Endothelial cell of umbilical vein (primary cell): ENCODE results near the gene HOPX. TPM values are rescaled to one million over a fixed set of nuclear protein-coding genes. Genes with fewer than 3 reads are reported as not detected.

Experiments used
- BruUV-seq: library from RNA; stranded (reverse); fragments of 400-500 nt; replicated peaks from 2 replicates; lab custom pipeline; 2021; lab: Mats Ljungman, UMichigan
- CTCF ChIA-PET: fragments of 300-600, 350-600 bp; sonication (Branson Sonifier 250); formaldehyde crosslinking; loops from one replicate; lab custom pipeline; 2021; ENCODE audit warnings: antibody characterized with exemption, inconsistent platforms; lab: Charles Lee
- POLR2A ChIA-PET: fragments of 300-600, 350-600 bp; sonication (Branson Sonifier 250); formaldehyde crosslinking; loops from one replicate; lab custom pipeline; 2021; ENCODE audit warnings: antibody characterized with exemption, inconsistent platforms; lab: Charles Lee
- DNase-seq: peaks from one replicate; pipeline ENCODE4 v3.0.0-alpha.2; 2011; ENCODE audit warnings: low read depth, low spot score
- FAIRE-seq: peaks from 2 replicates; lab custom pipeline; 2011; peaks lifted over from hg19 to GRCh38; lab: Jason Lieb, UNC
- H2AFZ ChIP-seq: 2 replicates; pipeline ENCODE4 v1.6.0; 2012; ENCODE audit warnings: low read depth, low read length, control low read depth, inconsistent platforms
- H3K27ac ChIP-seq: 2 replicates; pipeline ENCODE4 v1.5.1; 2011; ENCODE audit warnings: low read depth, mild to moderate bottlenecking, control low read depth, low read length, moderate library complexity; ENCODE audit not compliant: insufficient read depth
- H3K27me3 ChIP-seq, 2 experiments: 2 replicates each; pipeline versions ENCODE4 v1.6.0 to v1.6.1; 2011; ENCODE audit warnings: low read length in 2 of 2, mixed read lengths in 1 of 2; ENCODE audit not compliant: control insufficient read depth in 2 of 2, insufficient read depth in 2 of 2
- H3K36me3 ChIP-seq, 2 experiments: 2 replicates in 1 of 2; 3 replicates in 1 of 2; pipeline ENCODE4 v1.5.1; 2011; ENCODE audit warnings: low read length in 2 of 2, mild to moderate bottlenecking in 1 of 2, moderate library complexity in 1 of 2; ENCODE audit not compliant: control insufficient read depth in 2 of 2, insufficient read depth in 2 of 2; ENCODE audit errors: extremely low read depth in 1 of 2
- H3K4me1 ChIP-seq: 3 replicates; pipeline ENCODE4 v1.5.1; 2011; ENCODE audit warnings: mild to moderate bottlenecking, low read length; ENCODE audit not compliant: control insufficient read depth, insufficient read depth; ENCODE audit errors: extremely low read depth
- H3K4me2 ChIP-seq: 2 replicates; pipeline ENCODE4 v1.6.1; 2011; ENCODE audit warnings: low read length, control low read depth, mixed read lengths; ENCODE audit not compliant: insufficient read depth
- H3K4me3 ChIP-seq, 3 experiments: fragments of 200-600 bp in 1 of 3; sonication (generic), shearing (Covaris generic) in 1 of 3; replicated peaks in 1 of 3; 2 replicates each; pipeline ENCODE4 v1.5.1; 2011 to 2016; ENCODE audit warnings: control low read depth in 3 of 3, low read length in 3 of 3, mild to moderate bottlenecking in 2 of 3, inconsistent platforms in 1 of 3, low read depth in 1 of 3, moderate library complexity in 1 of 3; ENCODE audit not compliant: insufficient read depth in 1 of 3
- H3K79me2 ChIP-seq: 2 replicates; pipeline ENCODE4 v1.6.0; 2012; ENCODE audit warnings: low read length, inconsistent platforms; ENCODE audit not compliant: control insufficient read depth, insufficient read depth
- H3K9ac ChIP-seq: replicated peaks from 2 replicates; pipeline ENCODE3; 2011; ENCODE audit warnings: low read length, control low read depth; ENCODE audit not compliant: insufficient read depth; ENCODE audit errors: extremely low read depth
- H3K9me1 ChIP-seq: replicated peaks from 3 replicates; pipeline ENCODE4 v1.6.0; 2011; ENCODE audit warnings: mild to moderate bottlenecking, low read length; ENCODE audit not compliant: control insufficient read depth, insufficient read depth; ENCODE audit errors: extremely low read depth
- H3K9me3 ChIP-seq: replicated peaks from 2 replicates; pipeline ENCODE4 v1.5.1; 2012; ENCODE audit warnings: low read length, inconsistent platforms; ENCODE audit not compliant: control insufficient read depth, insufficient read depth
- H4K20me1 ChIP-seq: replicated peaks from 2 replicates; pipeline ENCODE3; 2011; ENCODE audit warnings: mild to moderate bottlenecking, low read length; ENCODE audit not compliant: control insufficient read depth, insufficient read depth; ENCODE audit errors: extremely low read depth
- CTCF ChIP-seq, 2 donors: IDR thresholded peaks; 1 replicate in 1 of 2; 2 replicates in 1 of 2; pipeline ENCODE4 v1.5.1; 2011; ENCODE audit warnings: low read length in 2 of 2, mild to moderate bottlenecking in 2 of 2, moderate library complexity in 2 of 2, control low read depth in 1 of 2, inconsistent platforms in 1 of 2, low read depth in 1 of 2; ENCODE audit not compliant: insufficient read depth in 1 of 2; ENCODE audit errors: extremely low read depth in 1 of 2
- EZH2 ChIP-seq: IDR thresholded peaks from 2 replicates; pipeline ENCODE4 v1.6.1; 2012; ENCODE audit warnings: borderline replicate concordance, low read depth, mild to moderate bottlenecking, moderate library complexity, low read length, inconsistent platforms; ENCODE audit not compliant: severe bottlenecking
- FOS ChIP-seq: IDR thresholded peaks from 2 replicates; pipeline ENCODE4 v1.6.1; 2011; ENCODE audit warnings: mild to moderate bottlenecking, low read length, moderate library complexity, borderline replicate concordance; ENCODE audit not compliant: insufficient read depth
- GATA2 ChIP-seq: IDR thresholded peaks from 2 replicates; pipeline ENCODE4 v1.7.0; 2011; ENCODE audit warnings: low read depth, mild to moderate bottlenecking, moderate library complexity, mixed read lengths, low read length; ENCODE audit not compliant: insufficient read length, insufficient read depth
- JUN ChIP-seq: IDR thresholded peaks from 2 replicates; pipeline ENCODE4 v1.6.1; 2011; ENCODE audit warnings: borderline replicate concordance, low read depth; ENCODE audit not compliant: insufficient read length, insufficient read depth
- MAX ChIP-seq: IDR thresholded peaks from 2 replicates; pipeline ENCODE4 v1.6.1; 2011; ENCODE audit not compliant: insufficient read depth, insufficient read length
- MYC ChIP-seq: IDR thresholded peaks from one replicate; pipeline ENCODE4 v1.6.1; 2011; ENCODE audit warnings: mild to moderate bottlenecking, low read depth, low read length
- POLR2A ChIP-seq: IDR thresholded peaks from 2 replicates; pipeline ENCODE4 v1.6.1; 2012; ENCODE audit warnings: low read depth, mild to moderate bottlenecking, control low read depth, low read length
- POLR2AphosphoS5 ChIP-seq: IDR thresholded peaks from 2 replicates; pipeline ENCODE4 v1.6.1; 2012; ENCODE audit warnings: low read depth, mild to moderate bottlenecking, control low read depth, low read length, moderate library complexity; ENCODE audit not compliant: insufficient read depth
- dilution Hi-C: fragments of 300-500 bp; cut with MboI; formaldehyde crosslinking; loops from one replicate; pipeline ENCODE4 v1.15.0; 2019; ENCODE audit warnings: low sequenced_read_pairs; ENCODE audit not compliant: extremely low pct_ligation_motif_present
- intact Hi-C: fragments of 100-400 bp; cut with micrococcal nuclease; formaldehyde crosslinking; loops from one replicate; pipeline ENCODE4 v1.10.0; 2022
- polyA plus RNA-seq, 4 experiments: library from polyadenylated mRNA; depleted of rRNA in 3 of 4; stranded (reverse) in 3 of 4; unstranded in 1 of 4; fragments of >200 nt; gene quantifications; 2 replicates each; pipeline versions ENCODE4 v1.2.1 to v1.2.3, GENCODE V29; 2011 to 2012; ENCODE audit warnings: missing spikeins in 1 of 4
- total RNA-seq: library from RNA; stranded (reverse); gene quantifications from 2 replicates; pipeline ENCODE4 v1.2.3, GENCODE V29; 2021

HOPX gene
- total and polyA plus RNA-seq, 2 donors (not counting 3 experiments of a cell fraction or from before 2014, with no cell fraction given) = 3.8 to 5.8 TPM

- no peaks in the 10 kb centered on the region for H3K36me3 ChIP-seq
- ChIA-PET POLR2A (no interaction called here), CTCF (interaction anchor here (1.2 to 3.9 kb wide), 4 partner anchors 9 to 142 kb away, joined by 4 to 12 read pairs (median 4); no protein-coding TSS in a partner anchor)
- dilution Hi-C loops = no loop called here
- H2AFZ ChIP-seq = no peak overlapping the region
- H3K9me1 ChIP-seq = no peaks in the 10 kb centered on the region
- no peaks in the 10 kb centered on the region for H4K20me1 ChIP-seq
- no peak overlapping the region for H3K9ac ChIP-seq
- H3K27me3 ChIP-seq = peaks cover 0 to 9% of the 10 kb centered on the region in 2 experiments
- no peak overlapping the region for H3K4me2 ChIP-seq
- no peak for TF ChIP-seq MYC
- no peak for TF ChIP-seq FOS
- TF ChIP-seq CTCF (IDR thresholded peaks at IDR 0.05; ENCODE audit: extremely low read depth in 1 of 2, insufficient read depth in 1 of 2, low read depth in 1 of 2, low read length in 2 of 2) = no peak
- TF ChIP-seq EZH2 = no peak
- no peak for TF ChIP-seq POLR2A
- TF ChIP-seq MAX = no peak
- no peak for TF ChIP-seq JUN
- no peak for TF ChIP-seq GATA2
- TF ChIP-seq POLR2AphosphoS5 = no peak
- intact Hi-C loops = no loop called here
- BruUV-seq = no TSS peak
- no peaks in the 10 kb centered on the region for H3K79me2 ChIP-seq
- peaks cover 22% of the 10 kb centered on the region for H3K4me1 ChIP-seq
- no peaks in the 10 kb centered on the region for H3K9me3 ChIP-seq
- H3K27ac ChIP-seq = no peak overlapping the region
- no peak for DNase-seq
- no peak for FAIRE-seq
- H3K4me3 ChIP-seq = no peak overlapping the region
Measured at GRCh38 chr4:56657818-56658217, 23.3 kb downstream of the HOPX start.
